ENCODE measurements around the gene ADCY1.

ADCY1 gene

DNA sequence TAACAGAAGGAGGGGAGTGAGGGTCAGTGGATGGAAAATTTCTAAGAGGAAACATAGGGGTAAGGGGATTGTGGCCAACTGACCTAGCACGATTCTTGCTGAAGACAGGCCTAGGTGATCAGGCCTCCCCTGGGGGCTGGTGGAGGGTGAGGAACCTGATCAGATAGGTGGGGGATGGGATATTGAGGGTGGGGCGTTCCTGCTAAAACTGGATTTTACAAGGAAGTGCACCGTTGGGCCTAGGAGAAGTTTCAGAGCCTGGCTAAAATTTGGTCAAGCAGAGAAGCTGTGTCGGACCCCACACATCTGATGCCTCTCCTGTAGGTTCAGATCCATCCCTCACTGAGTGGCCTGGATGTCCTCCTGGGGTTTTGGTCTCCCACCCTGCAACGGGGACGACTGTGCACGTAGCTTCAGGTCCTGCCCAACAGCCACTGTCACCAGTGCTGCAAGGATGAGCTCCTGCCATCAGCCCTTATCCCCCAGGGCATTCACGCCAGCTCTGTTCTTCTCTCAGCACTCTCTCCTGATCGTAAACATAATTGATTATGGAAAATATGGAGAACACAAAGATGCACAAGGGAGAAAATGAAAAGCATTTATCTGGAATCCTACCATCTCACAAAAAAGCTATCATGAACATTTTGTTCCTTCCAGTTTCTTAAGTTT, 89.9 kb downstream of the ADCY1 start:
- no peak for DNase-seq

DNA sequence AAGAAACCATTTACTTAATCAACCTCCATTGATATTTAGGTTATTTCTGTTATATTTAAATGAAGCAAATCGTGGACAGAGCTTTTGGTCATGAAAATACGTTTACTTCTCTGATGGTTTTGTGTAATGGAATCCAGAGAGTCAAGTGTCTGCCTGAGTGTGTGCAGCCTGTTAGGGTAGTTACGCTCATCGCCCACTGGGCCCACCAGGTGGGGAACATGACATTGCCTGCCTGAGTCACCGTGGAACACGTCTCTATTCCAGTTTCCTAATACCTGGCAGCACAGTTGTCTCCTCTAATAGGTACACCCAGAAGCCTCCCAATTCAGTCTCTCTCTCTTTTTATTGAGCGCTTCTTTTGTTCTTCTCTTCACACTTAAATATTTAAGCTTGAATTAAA, 91.0 kb downstream of the ADCY1 start:
- no peak for DNase-seq

DNA sequence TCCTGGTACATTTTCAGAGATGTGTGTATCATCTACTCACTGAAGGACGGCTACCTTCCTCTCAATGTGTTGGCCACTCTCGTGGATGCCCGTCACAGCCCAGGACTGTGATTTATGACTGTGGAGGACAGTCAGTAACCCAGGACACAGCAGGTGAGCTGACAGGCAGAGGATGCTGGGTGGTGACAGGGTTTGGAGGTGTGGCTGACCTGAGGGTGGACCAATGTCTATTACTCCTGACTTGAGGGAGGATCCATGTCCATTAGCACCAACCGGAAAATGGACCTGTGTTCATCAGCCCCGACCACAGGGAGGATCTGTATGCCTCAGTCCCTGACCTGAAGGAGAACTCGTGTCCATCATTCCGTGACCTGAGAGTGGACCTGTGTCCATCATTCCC, 96.1 kb downstream of the ADCY1 start:
- DNase-seq, result no peak

DNA sequence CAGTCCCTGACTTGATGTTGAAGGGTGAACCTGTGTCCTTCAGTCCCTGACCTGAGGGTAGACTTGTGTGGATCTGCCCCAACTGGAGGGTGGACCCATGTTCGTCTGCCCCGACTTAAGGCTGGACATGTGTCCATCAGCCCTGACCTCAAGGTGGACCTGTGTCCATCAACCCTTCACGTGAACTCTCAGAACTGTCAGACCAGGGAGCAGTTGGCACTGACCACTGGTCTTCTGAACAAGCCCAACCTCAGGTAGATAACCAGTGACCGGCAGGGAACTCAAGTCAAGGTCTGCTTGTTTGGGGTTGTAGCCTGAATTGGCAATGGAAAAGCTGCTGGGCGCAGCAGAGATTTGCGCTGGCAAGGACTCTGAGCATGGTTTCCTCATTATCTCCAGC, 96.5 kb downstream of the ADCY1 start:
- DNase-seq, result no peak

- no peak for DNase-seq
Measured at GRCh38 chr7:45677311-45677900, 103.2 kb downstream of the ADCY1 start.

DNA sequence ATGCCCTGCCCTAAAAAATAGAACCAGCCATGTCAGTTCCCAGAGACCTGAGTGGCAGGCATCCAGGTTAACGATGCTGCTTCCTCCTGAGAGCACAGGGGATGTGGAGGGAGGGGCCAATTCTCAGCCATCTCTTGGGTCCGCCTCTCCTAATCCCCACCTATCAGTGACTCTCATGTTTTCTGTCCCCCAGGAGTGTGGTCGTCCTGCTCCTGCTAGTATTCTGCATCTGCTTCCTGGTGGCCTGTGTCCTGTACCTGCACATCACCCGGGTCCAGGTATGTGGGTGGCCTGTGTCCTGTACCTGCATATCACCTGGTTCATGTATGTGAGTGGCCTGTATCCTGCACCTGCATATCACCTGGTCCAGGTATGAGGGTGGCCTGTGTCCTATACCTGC, 105.3 kb downstream of the ADCY1 start:
- DNase-seq, result no peak

- no peak for DNase-seq
Measured at GRCh38 chr7:45680776-45681175, 106.6 kb downstream of the ADCY1 start.

DNA sequence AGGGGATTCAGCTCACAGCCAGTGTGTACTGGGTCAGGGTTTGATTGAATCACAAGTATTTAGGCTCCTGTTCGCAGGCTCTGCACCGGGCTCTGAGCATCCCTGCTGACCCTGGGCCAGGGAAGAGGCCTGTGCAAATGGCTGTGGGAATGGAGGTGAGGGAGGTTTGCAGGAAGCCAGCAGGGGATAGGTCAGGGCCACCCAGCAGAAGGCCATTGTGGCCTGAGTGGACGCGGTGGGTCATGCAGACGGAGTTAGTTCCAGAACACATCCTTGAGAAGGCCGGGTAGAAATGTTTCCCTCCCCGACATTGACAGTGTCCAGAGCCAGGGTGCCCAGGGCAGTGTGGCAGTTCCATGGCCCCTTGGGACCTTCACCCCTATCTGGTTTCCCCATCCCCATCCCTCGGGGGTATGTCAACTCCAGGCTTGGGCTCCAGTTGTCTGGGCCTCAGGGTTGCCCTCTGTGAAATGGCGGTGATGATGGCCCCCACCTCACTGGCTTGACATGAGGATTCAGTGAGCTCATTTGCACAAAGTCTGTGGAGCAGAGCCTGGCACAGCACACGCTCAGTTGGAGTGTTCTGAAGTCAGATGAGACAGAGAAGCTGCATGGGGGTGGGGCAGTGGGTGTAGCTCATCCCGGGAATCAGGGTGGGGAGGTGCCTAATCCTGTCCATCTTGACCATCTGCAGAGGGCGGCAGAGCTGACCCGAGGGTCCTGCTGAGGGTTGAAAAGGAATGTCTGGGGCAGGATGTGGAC, 107.6 kb downstream of the ADCY1 start:
- DNase-seq, result peak in 9 of 56 donors; percentile 13 to 45 (median 25)

- DNase-seq, result no peak
Measured at GRCh38 chr7:45682358-45682735, 108.2 kb downstream of the ADCY1 start.

DNA sequence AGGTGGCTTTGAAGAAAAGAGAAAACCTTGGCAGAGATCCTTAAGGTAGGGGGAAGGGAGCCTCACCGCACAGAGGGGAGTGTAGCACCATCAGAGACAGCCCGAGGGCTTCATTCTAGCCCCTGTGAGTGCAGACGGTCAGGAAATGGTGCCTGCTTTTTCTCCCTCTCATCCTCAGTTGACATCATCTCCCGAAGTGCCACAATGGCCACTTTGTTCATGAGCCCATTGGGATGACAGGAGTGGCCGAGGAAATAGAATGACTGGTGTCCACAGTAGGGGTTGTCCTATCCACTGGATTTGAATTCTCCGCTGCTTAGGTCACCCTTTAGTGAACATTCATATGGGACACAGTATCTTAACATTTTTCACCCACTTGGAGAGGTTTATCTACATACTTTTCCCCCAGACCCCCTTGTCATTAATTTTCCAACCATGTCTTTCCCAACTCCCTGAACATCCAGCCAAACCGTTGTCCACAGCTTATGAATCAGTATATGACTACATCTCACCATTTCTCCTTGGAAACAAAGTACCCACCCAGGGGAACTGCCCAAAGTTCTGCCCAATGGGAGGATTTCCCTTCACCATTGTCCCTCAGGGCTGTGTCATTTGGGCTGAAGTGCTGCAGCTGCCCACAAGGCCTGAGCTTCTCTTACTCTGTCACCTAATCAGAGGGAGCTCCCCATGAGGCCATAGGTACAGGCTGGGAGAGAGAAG, 108.8 kb downstream of the ADCY1 start:
- peak in 18 of 56 donors; percentile 14 to 75 (median 35) for DNase-seq

GRCh38 chr7:45683556-45684148, 109.5 kb downstream of the ADCY1 start:
- no peak for DNase-seq

- no peak for DNase-seq
Measured at GRCh38 chr7:45684910-45685618, 110.9 kb downstream of the ADCY1 start.

DNA sequence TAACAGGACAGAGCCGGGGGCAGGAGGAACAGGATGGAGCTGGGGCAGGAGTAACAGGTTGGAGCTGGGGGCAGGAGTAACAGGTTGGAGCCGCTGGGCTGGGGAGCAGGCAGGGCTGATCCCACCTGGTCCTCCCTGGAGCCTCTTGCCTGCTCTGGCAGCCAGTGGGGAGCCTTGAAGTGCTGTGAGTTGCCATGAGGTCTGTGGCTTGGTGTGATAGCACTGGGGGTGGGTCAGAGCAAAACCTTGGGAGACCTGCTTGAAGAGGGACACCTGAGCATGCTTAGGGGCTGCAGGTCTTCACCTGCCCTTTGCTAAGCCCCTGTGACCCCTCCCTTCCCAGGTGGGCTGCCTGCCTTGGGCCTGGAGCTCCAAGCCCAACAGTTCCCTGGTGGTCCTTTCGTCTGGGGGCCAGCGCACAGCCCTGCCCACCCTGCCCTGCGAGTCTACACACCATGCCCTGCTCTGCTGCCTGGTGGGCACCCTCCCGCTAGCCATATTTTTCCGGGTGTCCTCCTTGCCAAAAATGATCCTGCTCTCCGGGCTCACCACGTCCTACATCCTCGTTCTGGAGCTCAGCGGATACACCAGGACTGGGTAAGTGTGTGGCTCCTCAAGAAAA, 111.6 kb downstream of the ADCY1 start:
- DNase-seq, result no peak

DNA sequence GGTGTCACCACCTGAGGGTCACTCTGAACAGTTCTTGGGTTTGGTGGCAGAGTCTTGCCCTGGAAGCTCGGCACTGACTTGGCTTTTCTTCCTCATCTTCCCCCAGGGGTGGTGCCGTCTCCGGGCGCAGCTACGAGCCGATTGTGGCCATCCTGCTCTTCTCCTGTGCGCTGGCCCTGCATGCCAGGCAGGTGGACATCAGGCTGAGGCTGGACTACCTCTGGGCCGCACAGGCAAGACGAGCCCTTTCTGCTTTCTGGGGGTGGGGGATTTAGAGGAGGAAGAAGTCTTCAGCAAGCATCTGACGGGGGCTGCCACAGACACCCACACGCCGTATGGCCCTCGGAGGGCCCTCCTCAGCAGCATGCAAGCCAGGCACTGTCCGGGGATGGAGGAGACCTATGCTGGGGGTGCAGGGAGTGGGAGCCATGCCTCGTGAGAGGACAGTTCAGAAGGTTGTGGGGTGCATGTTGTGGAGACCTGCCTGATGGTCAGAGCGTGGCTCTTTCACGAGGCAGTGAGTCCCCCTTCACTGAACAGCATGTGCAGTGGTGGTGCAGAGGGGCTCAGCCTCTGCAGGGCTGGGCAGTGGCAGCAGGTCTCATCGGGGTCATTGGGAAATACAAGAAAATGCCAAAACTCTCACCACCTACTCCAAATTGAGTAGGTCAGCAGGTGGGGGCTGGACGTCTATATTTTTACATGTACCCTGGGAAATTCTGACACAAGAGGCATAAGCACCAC, 112.4 kb downstream of the ADCY1 start:
- DNase-seq, result no peak

GRCh38 chr7:45687185-45687560, 113.0 kb downstream of the ADCY1 start:
- no peak for DNase-seq

DNA sequence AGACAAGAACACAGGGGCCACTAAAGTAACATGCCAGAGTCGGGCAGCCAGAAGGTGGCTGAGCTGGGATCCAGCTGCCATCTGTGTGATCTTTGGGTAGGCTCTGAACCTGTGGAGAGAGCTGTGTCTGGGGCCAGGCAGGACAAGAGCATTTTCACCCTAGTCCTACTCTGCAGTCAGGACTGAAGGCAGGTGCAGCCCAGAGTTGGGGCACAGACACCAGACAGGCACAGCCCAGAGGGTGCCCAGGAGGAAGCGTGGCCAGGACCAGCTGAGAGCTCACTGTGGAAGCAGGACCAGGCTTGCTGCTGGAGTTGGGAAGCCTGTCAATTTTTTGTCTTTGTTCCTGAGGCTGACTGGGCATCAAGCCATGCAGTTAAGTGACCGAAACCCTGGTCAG, 113.6 kb downstream of the ADCY1 start:
- peak in 4 of 56 donors; percentile 17 to 41 (median 20) for DNase-seq

GRCh38 chr7:45688382-45688781, 114.2 kb downstream of the ADCY1 start:
- DNase-seq, result no peak

DNA sequence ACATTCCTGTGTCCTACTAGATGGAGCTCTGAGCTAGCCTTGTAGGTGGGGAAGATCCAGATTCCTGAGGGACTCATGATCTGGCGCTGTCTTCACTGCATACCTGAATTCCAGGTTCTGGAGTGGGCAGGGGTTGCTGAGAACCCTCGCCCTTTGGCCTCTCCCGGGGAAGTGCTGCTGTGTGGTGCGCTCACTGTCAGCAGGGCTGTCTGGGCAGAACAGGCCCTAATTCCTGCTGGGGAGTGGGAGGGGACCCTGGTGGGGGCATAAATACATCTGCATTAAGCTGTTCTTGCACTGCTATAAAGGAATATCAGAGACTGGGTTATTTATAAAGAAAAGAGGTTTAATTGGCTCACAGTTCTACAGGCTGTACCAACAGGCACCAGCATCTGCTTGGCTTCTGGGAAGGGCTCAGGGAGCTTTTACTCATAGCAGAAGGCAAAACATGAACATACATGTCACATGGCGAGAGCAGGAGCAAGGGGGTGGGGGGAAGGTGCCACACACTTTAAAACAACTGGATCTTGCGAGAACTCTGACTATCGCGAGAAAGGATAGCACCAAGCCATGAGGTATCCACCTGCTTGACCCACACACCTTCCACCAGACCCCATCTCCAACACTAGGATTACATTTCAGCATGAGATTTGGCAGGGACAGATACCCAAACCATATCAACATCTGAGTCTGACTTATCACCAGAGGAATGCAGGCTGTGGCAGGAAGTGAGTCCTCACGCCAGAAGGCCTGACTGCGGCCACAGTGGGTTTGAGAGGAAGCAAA, 115.0 kb downstream of the ADCY1 start:
- DNase-seq, result no peak
